Measurements from ENCODE around the gene ZNF776.
A peak's percentile ranks its signal among the peaks of the same experiment; 100 is the strongest.
"Not testable (repeated sequence)": the region's sequence is repeated elsewhere in the genome, so short reads cannot be mapped to it uniquely, and the experiment has no call there.

ZNF776 gene

GRCh38 chr19:57746580-57747471 lies at the start of gene ZNF776:
Gene ZNF776 (plus strand): TSS chr19:57746815. CDS start chr19:57747059, 244 bp downstream.
- H2AFZ ChIP-seq (ENCODE audit: low read depth, low read length): peak within 1 kb of the TSS; percentile 92
- H3K27me3 ChIP-seq (ENCODE audit: insufficient read depth, low read length): no peaks in the 10 kb centered on the region
- peaks cover 10% of the 10 kb centered on the region for H3K4me1 ChIP-seq (ENCODE audit: insufficient read depth, low read length)
- peaks cover 27% of the 10 kb centered on the region for H3K9me3 ChIP-seq (ENCODE audit: low read length)
- peak within 1 kb of the TSS; percentile 91 for H3K4me3 ChIP-seq (ENCODE audit: low read length)
- H3K36me3 ChIP-seq (ENCODE audit: insufficient read depth, low read length): peaks cover 38% of the 10 kb centered on the region

- no peak overlapping the region for H2AFZ ChIP-seq (ENCODE audit: low read depth, low read length)
- no peak overlapping the region for H3K4me3 ChIP-seq (ENCODE audit: low read length)
- no peaks in the 10 kb centered on the region for H3K36me3 ChIP-seq (ENCODE audit: insufficient read depth, low read length)
- peaks cover 37% of the 10 kb centered on the region for H3K9me3 ChIP-seq (ENCODE audit: low read length)
- H3K4me1 ChIP-seq (ENCODE audit: insufficient read depth, low read length): no peaks in the 10 kb centered on the region
- no peaks in the 10 kb centered on the region for H3K27me3 ChIP-seq (ENCODE audit: insufficient read depth, low read length)
Observed at GRCh38 chr19:57701625-57702024, 45.0 kb upstream of the ZNF776 start.

GRCh38 chr19:57706346-57706745 lies 40.3 kb upstream of the ZNF776 start:
- no peak overlapping the region for H2AFZ ChIP-seq (ENCODE audit: low read depth, low read length)
- no peaks in the 10 kb centered on the region for H3K4me1 ChIP-seq (ENCODE audit: insufficient read depth, low read length)
- peaks cover 2% of the 10 kb centered on the region for H3K36me3 ChIP-seq (ENCODE audit: insufficient read depth, low read length)
- peaks cover 41% of the 10 kb centered on the region for H3K9me3 ChIP-seq (ENCODE audit: low read length)
- no peaks in the 10 kb centered on the region for H3K27me3 ChIP-seq (ENCODE audit: insufficient read depth, low read length)
- no peak overlapping the region for H3K4me3 ChIP-seq (ENCODE audit: low read length)

GRCh38 chr19:57708641-57709361 lies 37.8 kb upstream of the ZNF776 start, which contains the start of gene ZNF154:
Gene ZNF154 (minus strand): TSS chr19:57709204. CDS start chr19:57708971, 233 bp downstream.
- H3K36me3 ChIP-seq (ENCODE audit: insufficient read depth, low read length): peaks cover 9% of the 10 kb centered on the region
- H3K4me3 ChIP-seq (ENCODE audit: low read length): no peak within 1 kb of the TSS
- H3K27me3 ChIP-seq (ENCODE audit: insufficient read depth, low read length): no peaks in the 10 kb centered on the region
- H3K4me1 ChIP-seq (ENCODE audit: insufficient read depth, low read length): no peaks in the 10 kb centered on the region
- H3K9me3 ChIP-seq (ENCODE audit: low read length): peaks cover 25% of the 10 kb centered on the region
- H2AFZ ChIP-seq (ENCODE audit: low read depth, low read length): no peak within 1 kb of the TSS

- no peak overlapping the region for H3K4me3 ChIP-seq (ENCODE audit: low read length)
- H3K36me3 ChIP-seq (ENCODE audit: insufficient read depth, low read length): peaks cover 17% of the 10 kb centered on the region
- H3K4me1 ChIP-seq (ENCODE audit: insufficient read depth, low read length): no peaks in the 10 kb centered on the region
- H3K27me3 ChIP-seq (ENCODE audit: insufficient read depth, low read length): no peaks in the 10 kb centered on the region
- peaks cover 30% of the 10 kb centered on the region for H3K9me3 ChIP-seq (ENCODE audit: low read length)
- no peak overlapping the region for H2AFZ ChIP-seq (ENCODE audit: low read depth, low read length)
Observed at GRCh38 chr19:57709616-57710015, 37.0 kb upstream of the ZNF776 start.

GRCh38 chr19:57712222-57712621 lies 34.4 kb upstream of the ZNF776 start:
- no peaks in the 10 kb centered on the region for H3K4me1 ChIP-seq (ENCODE audit: insufficient read depth, low read length)
- no peak overlapping the region for H2AFZ ChIP-seq (ENCODE audit: low read depth, low read length)
- no peaks in the 10 kb centered on the region for H3K27me3 ChIP-seq (ENCODE audit: insufficient read depth, low read length)
- H3K4me3 ChIP-seq (ENCODE audit: low read length): no peak overlapping the region
- H3K36me3 ChIP-seq (ENCODE audit: insufficient read depth, low read length): peaks cover 26% of the 10 kb centered on the region
- peaks cover 29% of the 10 kb centered on the region for H3K9me3 ChIP-seq (ENCODE audit: low read length)

GRCh38 chr19:57719424-57719823 lies 27.2 kb upstream of the ZNF776 start:
- H3K27me3 ChIP-seq (ENCODE audit: insufficient read depth, low read length): no peaks in the 10 kb centered on the region
- H3K4me1 ChIP-seq (ENCODE audit: insufficient read depth, low read length): no peaks in the 10 kb centered on the region
- no peak overlapping the region for H3K4me3 ChIP-seq (ENCODE audit: low read length)
- peaks cover 20% of the 10 kb centered on the region for H3K36me3 ChIP-seq (ENCODE audit: insufficient read depth, low read length)
- peaks cover 44% of the 10 kb centered on the region for H3K9me3 ChIP-seq (ENCODE audit: low read length)
- H2AFZ ChIP-seq (ENCODE audit: low read depth, low read length): no peak overlapping the region

DNA sequence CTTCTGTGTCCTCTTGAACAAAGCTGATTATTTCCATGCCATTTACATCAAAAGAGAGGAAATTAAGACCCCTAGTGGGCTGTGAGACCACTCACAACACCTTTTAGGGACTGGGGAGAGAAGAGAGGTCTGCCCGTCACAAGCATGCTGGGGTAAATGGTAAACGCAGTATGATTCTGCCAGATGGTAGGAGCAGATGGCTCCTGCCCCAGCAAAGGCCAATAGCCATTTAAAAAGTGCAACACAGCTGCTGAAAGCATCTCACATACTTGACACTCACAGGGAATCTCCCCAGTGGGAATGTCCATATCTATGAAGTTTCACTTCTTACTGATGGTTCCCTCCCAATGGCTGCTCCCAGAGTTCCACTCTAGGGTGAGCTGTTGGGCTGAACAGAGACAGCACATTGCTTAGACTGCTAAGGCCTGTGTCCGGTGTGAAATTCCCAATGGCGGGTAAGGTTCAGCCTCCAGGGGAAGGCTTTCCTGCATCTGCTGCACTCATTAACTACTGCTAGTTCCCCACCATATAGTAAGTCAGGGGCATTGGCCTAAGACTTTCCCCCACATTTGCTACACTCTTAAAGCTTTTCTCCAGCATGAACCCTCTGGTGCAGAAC lies 26.6 kb upstream of the ZNF776 start:
- Histone ChIP-seq H3K4me3 (ENCODE audit: low read length) (no peak overlapping the region), H3K4me1 (ENCODE audit: insufficient read depth, low read length) (no peaks in the 10 kb centered on the region), H3K36me3 (ENCODE audit: insufficient read depth, low read length) (peaks cover 16% of the 10 kb centered on the region), H3K9me3 (ENCODE audit: low read length) (peaks cover 39% of the 10 kb centered on the region), H2AFZ (ENCODE audit: low read depth, low read length) (no peak overlapping the region), H3K27me3 (ENCODE audit: insufficient read depth, low read length) (no peaks in the 10 kb centered on the region)

DNA sequence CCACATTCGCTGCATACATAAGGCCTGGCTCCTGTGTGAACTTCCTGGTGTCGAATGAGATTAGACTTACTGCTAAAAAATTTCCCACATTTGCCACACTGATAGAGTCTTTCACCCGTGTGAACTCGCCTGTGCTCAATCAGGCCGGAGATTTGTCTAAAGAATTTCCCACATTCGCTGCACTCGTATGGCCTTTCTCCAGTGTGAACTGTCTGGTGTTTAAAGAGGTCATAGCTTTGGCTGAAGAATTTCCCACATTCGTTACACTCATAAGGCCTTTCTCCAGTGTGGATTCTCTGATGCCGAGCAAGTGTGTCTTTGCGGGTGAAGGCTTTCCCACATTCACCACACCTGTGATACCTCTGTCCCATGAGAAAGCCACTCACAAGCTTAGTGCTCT lies 25.7 kb upstream of the ZNF776 start:
- peaks cover 16% of the 10 kb centered on the region for H3K36me3 ChIP-seq (ENCODE audit: insufficient read depth, low read length)
- H3K4me3 ChIP-seq (ENCODE audit: low read length): no peak overlapping the region
- H3K4me1 ChIP-seq (ENCODE audit: insufficient read depth, low read length): no peaks in the 10 kb centered on the region
- peaks cover 35% of the 10 kb centered on the region for H3K9me3 ChIP-seq (ENCODE audit: low read length)
- no peak overlapping the region for H2AFZ ChIP-seq (ENCODE audit: low read depth, low read length)
- no peaks in the 10 kb centered on the region for H3K27me3 ChIP-seq (ENCODE audit: insufficient read depth, low read length)

DNA sequence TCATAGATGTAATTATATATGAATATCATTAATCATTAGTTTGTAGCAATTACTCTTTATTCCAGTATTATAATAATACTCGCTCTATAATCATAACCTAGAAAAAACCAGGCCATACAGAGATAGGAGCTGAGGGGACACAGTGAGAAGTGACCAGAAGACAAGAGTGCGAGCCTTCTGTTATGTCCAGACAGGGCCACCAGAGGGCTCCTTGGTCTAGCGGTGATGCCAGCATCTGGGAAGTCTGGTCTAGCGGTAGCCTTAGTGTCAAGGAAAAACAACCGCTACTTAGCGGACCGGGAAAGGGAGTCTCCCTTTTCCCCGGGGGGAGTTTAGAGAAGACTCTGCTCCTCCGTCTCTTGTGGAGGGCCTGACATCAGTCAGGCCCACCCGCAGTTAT lies 8.3 kb upstream of the ZNF776 start:
- H3K4me3 ChIP-seq (ENCODE audit: low read length); H3K27me3 ChIP-seq (ENCODE audit: insufficient read depth, low read length): not testable (repeated sequence)

DNA sequence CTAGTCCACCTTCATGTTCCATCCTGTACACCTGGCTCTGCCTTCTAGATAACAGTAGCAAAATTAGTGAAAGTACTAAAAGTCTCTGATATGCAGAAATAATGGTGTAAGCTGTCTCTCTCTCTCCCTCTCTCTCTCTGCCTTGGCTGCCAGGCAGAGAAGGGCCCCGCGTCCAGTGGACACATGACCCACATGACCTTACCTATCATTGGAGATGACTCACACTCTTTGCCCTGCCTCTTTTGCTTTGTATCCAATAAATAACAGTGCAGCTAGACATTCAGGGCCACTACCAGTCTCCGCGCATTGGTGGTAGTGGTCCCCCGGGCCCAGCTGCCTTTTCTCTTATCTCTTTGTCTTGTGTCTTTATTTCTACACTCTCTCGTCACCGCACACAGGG lies 7.8 kb upstream of the ZNF776 start:
- H2AFZ ChIP-seq (ENCODE audit: low read depth, low read length); H3K4me1 ChIP-seq (ENCODE audit: insufficient read depth, low read length); H3K27me3 ChIP-seq (ENCODE audit: insufficient read depth, low read length); H3K9me3 ChIP-seq (ENCODE audit: low read length); H3K36me3 ChIP-seq (ENCODE audit: insufficient read depth, low read length); H3K4me3 ChIP-seq (ENCODE audit: low read length): not testable (repeated sequence)

More for the DNA sequence above, 8.3 kb upstream of the ZNF776 start:
- H3K4me1 ChIP-seq (ENCODE audit: insufficient read depth, low read length); H3K9me3 ChIP-seq (ENCODE audit: low read length); H3K36me3 ChIP-seq (ENCODE audit: insufficient read depth, low read length); H2AFZ ChIP-seq (ENCODE audit: low read depth, low read length): not testable (repeated sequence)

DNA sequence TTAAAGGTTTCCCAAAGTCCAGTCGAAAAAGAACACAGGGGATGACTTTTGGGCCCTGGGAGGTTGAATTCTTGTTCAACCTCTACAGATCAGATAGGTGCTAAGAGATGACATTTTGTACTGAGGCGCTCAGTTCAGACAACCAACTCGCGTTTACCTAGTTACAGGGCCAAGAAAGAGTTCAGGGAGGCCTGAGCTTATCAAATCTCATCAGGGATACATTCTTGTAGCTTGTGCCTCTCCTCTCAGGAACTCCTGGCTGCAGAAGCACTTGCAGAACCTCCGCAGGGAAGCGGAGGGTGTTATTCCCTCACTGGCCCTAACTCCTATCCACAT lies 825 bp downstream of the ZNF776 start:
- H3K9me3 ChIP-seq (ENCODE audit: low read length): peaks cover 31% of the 10 kb centered on the region
- H3K36me3 ChIP-seq (ENCODE audit: insufficient read depth, low read length): peaks cover 44% of the 10 kb centered on the region
- H3K4me3 ChIP-seq (ENCODE audit: low read length): peak overlapping the region; percentile 91
- H3K4me1 ChIP-seq (ENCODE audit: insufficient read depth, low read length): peaks cover 10% of the 10 kb centered on the region
- H2AFZ ChIP-seq (ENCODE audit: low read depth, low read length): no peak overlapping the region
- no peaks in the 10 kb centered on the region for H3K27me3 ChIP-seq (ENCODE audit: insufficient read depth, low read length)

DNA sequence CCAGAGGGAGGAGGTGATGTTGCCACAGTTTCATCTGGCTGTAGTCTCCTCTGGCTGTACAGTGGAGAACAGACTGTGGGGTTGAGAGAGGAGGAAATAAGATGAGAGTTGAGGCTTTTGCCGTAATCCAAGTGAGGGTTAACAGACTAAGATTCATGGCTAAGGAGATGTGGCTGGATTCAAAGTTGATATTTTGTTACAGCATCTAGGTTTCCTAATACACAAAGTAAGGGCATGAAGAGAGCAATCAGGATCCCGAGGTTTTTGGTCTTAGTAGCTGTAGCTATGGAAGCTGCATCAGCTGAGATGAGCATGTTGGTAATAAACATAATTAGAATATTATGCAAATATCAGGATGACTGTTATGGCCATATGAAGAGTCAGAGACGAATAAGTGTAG lies 1.4 kb downstream of the ZNF776 start:
- Histone ChIP-seq H3K27me3 (ENCODE audit: insufficient read depth, low read length) (no peaks in the 10 kb centered on the region), H3K4me3 (ENCODE audit: low read length) (peak overlapping the region; percentile 91), H3K9me3 (ENCODE audit: low read length) (peaks cover 37% of the 10 kb centered on the region), H3K36me3 (ENCODE audit: insufficient read depth, low read length) (peaks cover 50% of the 10 kb centered on the region), H3K4me1 (ENCODE audit: insufficient read depth, low read length) (peaks cover 10% of the 10 kb centered on the region), H2AFZ (ENCODE audit: low read depth, low read length) (no peak overlapping the region)

All from neuron (in vitro differentiated cells).